HG03196 (cell line): ENCODE data around the gene EYS.
"Not testable (repeated sequence)": the region's sequence is repeated elsewhere in the genome, so short reads cannot be mapped to it uniquely, and the experiment has no call there.

ENCODE experiments used
- ATAC-seq: cut with Tn5 transposase; IDR thresholded peaks from one replicate; pipeline ENCODE4 v1.9.1; 2021; ENCODE audit not compliant: unreplicated experiment

Gene EYS

GRCh38 chr6:64502801-64503200 lies 1204.2 kb downstream of the EYS start:
- no peak for ATAC-seq

GRCh38 chr6:64497634-64498033 lies 1209.4 kb downstream of the EYS start:
- ATAC-seq: no peak

GRCh38 chr6:64489763-64490162 lies 1217.3 kb downstream of the EYS start:
- no peak for ATAC-seq

- ATAC-seq: no peak
Measured at GRCh38 chr6:64486578-64487351, 1220.3 kb downstream of the EYS start.

GRCh38 chr6:64483956-64484499 lies 1223.0 kb downstream of the EYS start:
- ATAC-seq: no peak

- no peak for ATAC-seq
Measured at GRCh38 chr6:64482631-64483030, 1224.4 kb downstream of the EYS start.

GRCh38 chr6:64479134-64479533 lies 1227.9 kb downstream of the EYS start:
- ATAC-seq: no peak

- no peak for ATAC-seq
Measured at GRCh38 chr6:64477391-64477790, 1229.6 kb downstream of the EYS start.

- no peak for ATAC-seq
Measured at GRCh38 chr6:64476935-64477334, 1230.1 kb downstream of the EYS start.

GRCh38 chr6:64469405-64469804 lies 1237.6 kb downstream of the EYS start:
- ATAC-seq: not testable (repeated sequence)

GRCh38 chr6:64467656-64468055 lies 1239.4 kb downstream of the EYS start:
- ATAC-seq: no peak

- ATAC-seq: no peak
Measured at GRCh38 chr6:64459411-64459944, 1247.5 kb downstream of the EYS start.

GRCh38 chr6:64448101-64448500 lies 1258.9 kb downstream of the EYS start:
- ATAC-seq: not testable (repeated sequence)

- no peak for ATAC-seq
Measured at GRCh38 chr6:64445038-64445437, 1262.0 kb downstream of the EYS start.

- ATAC-seq: no peak
Measured at GRCh38 chr6:64439274-64439673, 1267.8 kb downstream of the EYS start.

- ATAC-seq: no peak
Measured at GRCh38 chr6:64437996-64438395, 1269.0 kb downstream of the EYS start.

- no peak for ATAC-seq
Measured at GRCh38 chr6:64429926-64430325, 1277.1 kb downstream of the EYS start.

GRCh38 chr6:64428186-64428585 lies 1278.8 kb downstream of the EYS start:
- ATAC-seq: no peak

GRCh38 chr6:64415926-64416325 lies 1291.1 kb downstream of the EYS start:
- ATAC-seq: no peak

- no peak for ATAC-seq
Measured at GRCh38 chr6:64411226-64411625, 1295.8 kb downstream of the EYS start.

- no peak for ATAC-seq
Measured at GRCh38 chr6:64409948-64410347, 1297.1 kb downstream of the EYS start.

- ATAC-seq: no peak
Measured at GRCh38 chr6:64404396-64404795, 1302.6 kb downstream of the EYS start.

- no peak for ATAC-seq
Measured at GRCh38 chr6:64383277-64383676, 1323.7 kb downstream of the EYS start.
